Heart left ventricle (tissue), 13 donors: Measurements from ENCODE around the gene DHX36.

ENCODE experiments used
- CTCF ChIP-seq, 12 donors: fragments of 200-600 bp; sonication (generic) in 4 of 12; IDR thresholded peaks; one replicate each; pipeline versions ENCODE4 v1.5.0 to v1.8.0; 2018 to 2022; ENCODE audit warnings: antibody characterized with exemption in 12 of 12, mild to moderate bottlenecking in 5 of 12
- POLR2A ChIP-seq, 2 donors: fragments of 450-650 bp; IDR thresholded peaks; one replicate each; pipeline ENCODE4 v1.6.1; 2017; ENCODE audit warnings: antibody characterized with exemption in 2 of 2, mild to moderate bottlenecking in 2 of 2, moderate library complexity in 2 of 2
- donor health status: ischemic (EF 13 %, LVEDD 7.1; RV severe dilation, severe dysfunction).
- donor health status: DM: no; HTN: yes; CAD: no.
- donor health status: DM: no; HTN: no; CAD: no.
- donor health status: ischemic (EF 25% LVEDD 6.9; RV normal size, moderate dysfunction).
- donor health status: ischemic (EF 25% LVEDD 5.7; RV mildly dilated, moderate dysfunction).
- donor health status: ischemic (EF 35%, LVEDD 5.7; RV mildly dilated, moderate dysfunction).
- donor health status: nonischemic (EF 11% LVEDD 7.7; RV severe dilation, severe dysfunction).
- donor health status: DM: yes; HTN: yes; CAD: no.
- donor health status: PGD.
- donor health status: ischemic (EF 29% LVEDD 5.4; RV normal size, mild dysfunction).
- donor health status: nonischemic (EF 23%, LVEDD 6.1; RV moderate dilation, normal function).

GRCh38 chr3:154242766-154243165 lies 81.5 kb downstream of the DHX36 start:
- TF ChIP-seq POLR2A (IDR thresholded peaks at IDR 0.05) (no peak), CTCF (IDR thresholded peaks at IDR 0.05) (no peak)
